ENCODE data around the gene NACC2.

NACC2 gene

DNA sequence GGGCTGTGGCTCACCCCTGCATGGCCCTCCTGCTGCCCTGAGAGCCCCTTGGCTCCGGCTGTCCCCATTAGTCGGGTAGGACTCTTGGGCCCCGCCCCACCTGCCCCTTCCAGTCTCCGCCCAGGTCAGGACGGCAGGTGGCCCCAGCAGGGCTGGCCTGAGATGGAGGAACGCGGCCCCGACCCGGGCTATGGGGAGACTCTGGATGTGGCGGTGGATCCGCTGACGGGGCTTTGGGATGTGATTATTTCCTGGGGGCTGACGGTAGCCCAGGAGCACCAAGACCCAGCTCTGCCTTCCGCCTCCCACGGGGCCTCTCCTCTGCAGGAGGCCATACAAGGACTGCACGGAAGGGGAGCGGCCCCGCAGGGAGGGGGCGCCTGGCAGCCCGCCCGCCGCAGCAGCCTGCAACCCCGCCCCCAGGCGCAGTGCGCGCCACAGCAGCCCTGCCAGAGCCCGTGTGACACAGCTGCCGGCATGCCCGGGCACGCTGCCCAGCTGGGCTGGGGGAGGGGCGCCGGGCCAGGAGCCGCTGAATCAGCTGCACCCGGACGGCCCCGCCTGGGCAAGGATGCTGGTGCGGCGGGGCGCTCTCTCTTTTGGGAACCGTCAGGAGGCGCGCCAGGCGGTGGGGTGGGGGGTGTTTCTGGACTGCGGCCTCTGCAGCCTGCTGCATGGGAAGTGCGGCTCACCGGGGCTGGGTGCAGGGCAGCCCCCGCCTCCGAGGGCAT, 14.4 kb upstream of the NACC2 start:
- CTCF ChIA-PET: interaction anchor here (1.0 to 4.0 kb wide), 6 partner anchors 11 to 141 kb away, joined by 3 to 23 read pairs (median 4); no protein-coding TSS in a partner anchor
- TF ChIP-seq, protein P1, sequence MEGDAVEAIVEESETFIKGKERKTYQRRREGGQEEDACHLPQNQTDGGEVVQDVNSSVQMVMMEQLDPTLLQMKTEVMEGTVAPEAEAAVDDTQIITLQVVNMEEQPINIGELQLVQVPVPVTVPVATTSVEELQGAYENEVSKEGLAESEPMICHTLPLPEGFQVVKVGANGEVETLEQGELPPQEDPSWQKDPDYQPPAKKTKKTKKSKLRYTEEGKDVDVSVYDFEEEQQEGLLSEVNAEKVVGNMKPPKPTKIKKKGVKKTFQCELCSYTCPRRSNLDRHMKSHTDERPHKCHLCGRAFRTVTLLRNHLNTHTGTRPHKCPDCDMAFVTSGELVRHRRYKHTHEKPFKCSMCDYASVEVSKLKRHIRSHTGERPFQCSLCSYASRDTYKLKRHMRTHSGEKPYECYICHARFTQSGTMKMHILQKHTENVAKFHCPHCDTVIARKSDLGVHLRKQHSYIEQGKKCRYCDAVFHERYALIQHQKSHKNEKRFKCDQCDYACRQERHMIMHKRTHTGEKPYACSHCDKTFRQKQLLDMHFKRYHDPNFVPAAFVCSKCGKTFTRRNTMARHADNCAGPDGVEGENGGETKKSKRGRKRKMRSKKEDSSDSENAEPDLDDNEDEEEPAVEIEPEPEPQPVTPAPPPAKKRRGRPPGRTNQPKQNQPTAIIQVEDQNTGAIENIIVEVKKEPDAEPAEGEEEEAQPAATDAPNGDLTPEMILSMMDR (IDR thresholded peaks at IDR 0.05; ENCODE audit: insufficient read depth, low read length, missing control alignments): peak; percentile 9
- peak; percentile 41 for DNase-seq (ENCODE audit: low read depth, low spot score)
- POLR2A ChIA-PET: interaction anchor here (1.1 to 1.2 kb wide), 2 partner anchors 8 to 14 kb away, joined by 5 to 7 read pairs; no protein-coding TSS in a partner anchor
- peak overlapping the region; percentile 34 for H3K4me3 ChIP-seq (ENCODE audit: low read depth, low read length)

DNA sequence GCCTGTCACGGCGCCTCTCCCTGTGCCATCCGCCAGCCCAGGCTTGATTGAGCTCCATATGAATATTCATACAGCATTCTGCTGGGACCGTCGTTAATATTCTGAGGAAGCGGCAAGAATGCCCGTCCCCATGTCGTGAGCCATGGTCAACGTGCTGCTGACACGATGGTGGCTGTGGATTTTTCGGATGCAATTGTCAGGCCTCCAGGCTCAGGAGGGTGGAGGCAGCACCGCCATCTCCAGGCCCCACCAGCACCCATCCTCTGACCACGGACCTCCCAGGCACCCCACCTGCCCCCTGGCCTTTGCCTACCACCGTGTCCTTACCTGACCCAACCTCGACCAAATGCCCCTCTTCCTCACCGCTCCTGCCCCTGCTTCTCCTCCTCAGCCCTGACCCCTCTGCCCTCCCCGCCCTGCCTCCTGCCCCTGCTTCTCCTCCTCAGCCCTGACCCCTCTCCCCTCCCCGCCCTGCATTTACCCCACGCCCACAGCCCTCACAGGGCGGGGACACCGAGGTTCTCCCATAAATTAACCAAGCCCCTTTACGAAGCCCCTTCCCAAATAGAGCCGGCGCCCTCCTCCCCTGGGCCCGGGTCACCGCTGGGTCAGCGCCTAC, 13.7 kb upstream of the NACC2 start:
- H3K4me3 ChIP-seq (ENCODE audit: low read depth, low read length): no peak overlapping the region

DNA sequence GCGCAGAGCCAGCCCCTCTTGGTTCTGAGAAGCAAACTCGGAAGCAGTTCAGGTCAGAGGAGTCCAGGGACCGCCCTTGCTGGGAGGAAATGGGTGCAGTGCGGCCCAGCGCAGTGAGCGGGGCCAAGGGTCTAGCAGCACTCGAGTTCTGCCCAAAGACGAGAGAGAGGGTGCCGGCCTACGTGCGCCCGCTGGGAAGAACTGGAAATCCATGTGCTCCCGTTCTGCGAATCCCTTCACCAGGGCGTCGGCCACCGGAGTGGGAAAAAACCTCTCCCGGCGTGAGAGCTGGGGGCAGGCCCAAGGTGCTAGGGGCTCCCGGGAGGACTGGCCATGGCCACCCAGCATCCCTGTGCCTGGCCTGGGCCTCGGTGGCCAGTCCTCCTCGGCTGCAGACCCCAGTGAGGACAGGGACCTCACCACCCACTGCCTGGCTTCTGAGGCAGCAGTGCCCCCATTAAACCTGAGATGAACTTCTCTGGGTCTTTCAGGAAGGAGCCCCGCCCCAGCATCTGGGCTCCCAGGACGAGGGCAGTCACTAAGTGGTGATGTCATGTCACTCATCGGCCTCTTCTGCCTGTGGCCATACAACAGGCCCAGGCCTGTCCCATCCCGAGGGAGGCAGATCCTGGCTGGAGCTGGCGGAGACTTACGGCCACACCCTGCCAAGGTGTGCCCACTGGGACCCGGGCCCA, 13.0 kb upstream of the NACC2 start:
- ChIA-PET CTCF (interaction anchor here (0.9 to 1.6 kb wide), 3 partner anchors 9 to 140 kb away, joined by 3 to 4 read pairs (median 3); no protein-coding TSS in a partner anchor), POLR2A (no interaction called here)
- DNase-seq (ENCODE audit: low read depth, low spot score): no peak
- H3K4me3 ChIP-seq (ENCODE audit: low read depth, low read length): no peak overlapping the region
- TF ChIP-seq, protein P1 (IDR thresholded peaks at IDR 0.05; ENCODE audit: insufficient read depth, low read length, missing control alignments): no peak

More for the DNA sequence above, 13.7 kb upstream of the NACC2 start:
- DNase-seq (ENCODE audit: low read depth, low spot score): no peak
- POLR2A ChIA-PET: interaction anchor here (1.1 to 1.2 kb wide), 2 partner anchors 9 to 13 kb away, joined by 5 to 7 read pairs; no protein-coding TSS in a partner anchor
- CTCF ChIA-PET: interaction anchor here (1.0 to 4.0 kb wide), 6 partner anchors 10 to 140 kb away, joined by 3 to 23 read pairs (median 4); no protein-coding TSS in a partner anchor
- TF ChIP-seq, protein P1 (IDR thresholded peaks at IDR 0.05; ENCODE audit: insufficient read depth, low read length, missing control alignments): no peak

DNA sequence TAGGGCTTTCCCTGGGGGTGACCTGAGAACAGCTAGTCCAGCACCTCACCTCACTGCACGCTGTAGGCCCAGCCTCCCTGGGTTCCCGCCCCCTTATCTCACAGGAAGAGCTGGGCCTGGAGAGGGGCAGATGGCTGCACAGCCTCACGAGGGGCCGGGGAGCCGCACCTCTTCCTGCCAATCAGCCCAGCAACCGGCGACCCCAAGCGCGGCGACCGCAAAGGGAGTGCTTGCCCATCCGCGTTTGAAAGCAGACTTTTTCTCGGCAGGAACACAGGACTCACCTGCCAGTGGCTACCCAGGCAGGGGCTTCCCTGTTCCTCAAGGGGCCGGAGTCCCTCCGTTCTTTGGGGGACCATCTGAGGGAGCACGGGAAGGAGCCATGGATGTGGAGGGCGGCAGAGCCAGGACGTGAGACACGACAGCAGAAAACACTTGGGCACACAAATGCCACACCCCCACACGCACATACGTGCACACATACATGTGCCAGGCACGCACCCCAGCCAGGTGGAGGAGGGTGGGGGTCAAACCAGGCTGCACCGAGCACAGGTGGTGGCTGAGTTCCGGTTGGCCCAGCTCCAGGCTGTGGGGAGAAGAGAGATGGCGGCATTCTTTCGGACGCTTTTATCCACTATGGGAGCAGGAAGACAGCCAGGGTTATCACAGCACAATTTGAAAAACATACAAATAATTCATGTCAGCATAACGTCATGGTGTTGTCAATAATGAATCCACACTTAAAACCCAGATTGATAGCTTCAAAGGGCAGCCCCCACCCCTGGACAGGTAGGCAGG, 12.3 kb upstream of the NACC2 start:
- TF ChIP-seq, protein P1 (IDR thresholded peaks at IDR 0.05; ENCODE audit: insufficient read depth, low read length, missing control alignments): no peak
- DNase-seq (ENCODE audit: low read depth, low spot score): no peak
- ChIA-PET POLR2A (no interaction called here), CTCF (interaction anchor here (0.9 to 1.0 kb wide), 2 partner anchors 11 to 140 kb away, joined by 3 read pairs; no protein-coding TSS in a partner anchor)
- no peak overlapping the region for H3K4me3 ChIP-seq (ENCODE audit: low read depth, low read length)

DNA sequence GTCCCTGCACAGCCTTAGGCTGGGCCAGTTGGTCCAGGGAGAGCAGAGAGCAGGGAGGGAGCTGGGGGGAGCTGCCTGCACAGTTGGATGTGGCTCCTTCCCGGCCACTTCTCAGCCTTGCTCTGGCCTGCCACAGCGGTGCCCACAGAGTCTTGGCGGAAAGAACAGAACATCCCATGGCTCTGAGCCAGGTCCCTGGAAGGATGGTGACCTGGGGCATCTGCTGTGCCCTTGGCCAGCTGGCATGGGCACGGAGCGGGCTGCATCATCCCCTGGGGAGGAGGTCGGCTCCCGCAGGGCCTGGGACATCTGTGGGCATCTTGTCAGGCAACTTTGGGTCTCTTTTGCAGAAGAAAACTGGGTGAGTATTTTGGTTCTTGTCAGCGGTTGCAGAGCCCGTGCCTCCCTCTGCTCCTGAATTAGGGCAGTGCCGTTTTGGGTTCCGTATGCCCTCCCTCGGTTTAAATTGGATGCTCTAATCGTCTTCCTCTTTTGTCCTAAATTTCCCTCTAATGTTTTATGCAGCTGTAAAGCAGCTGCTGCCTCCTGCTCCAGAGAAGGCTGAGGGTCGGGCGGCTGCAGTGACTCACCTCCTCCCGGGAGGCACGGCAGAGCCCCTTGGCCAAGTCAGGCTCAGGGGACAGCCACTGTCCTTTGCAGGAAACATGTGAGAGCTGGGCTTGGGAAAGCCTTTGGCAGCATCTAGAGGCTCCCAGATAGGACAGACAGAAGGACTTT, 10.5 kb upstream of the NACC2 start:
- POLR2A ChIA-PET: no interaction called here

More for the DNA sequence above, 10.5 kb upstream of the NACC2 start:
- no peak overlapping the region for H3K4me3 ChIP-seq (ENCODE audit: low read depth, low read length)
- TF ChIP-seq, protein P1 (IDR thresholded peaks at IDR 0.05; ENCODE audit: insufficient read depth, low read length, missing control alignments): no peak
- DNase-seq (ENCODE audit: low read depth, low spot score): no peak
- CTCF ChIA-PET: interaction anchor here (0.8 to 1.3 kb wide), 4 partner anchors 8 to 137 kb away, joined by 3 to 7 read pairs (median 4); no protein-coding TSS in a partner anchor
